Measurements from ENCODE around the gene SNRPB.

- no peak for TF ChIP-seq CTCF (IDR thresholded peaks at IDR 0.05; ENCODE audit: low read depth, low read length, poor library complexity, severe bottlenecking)
- TF ChIP-seq EZH2phosphoT487 (IDR thresholded peaks at IDR 0.05; ENCODE audit: borderline replicate concordance, low read length) = no peak
Observed at GRCh38 chr20:2430538-2430937, 40.1 kb downstream of the SNRPB start.
